ENCODE data around the gene MYH11. TPM values are rescaled to one million over a fixed set of nuclear protein-coding genes. Genes with fewer than 3 reads are reported as not detected.

The MYH11 gene
- total RNA-seq, 8 experiments from 2014 or later = 0.05 to 5.0 (median 1.7) TPM

GRCh38 chr16:15870011-15870410, 13.2 kb upstream of the MYH11 start:
- no peak for ATAC-seq (replicated peaks in 6 of 8)
- 94 to 100% (median 100%) methylated on average over 1 to 4 of the region's 5 CpGs; no CpG with 5 or more reads in 2 of the 10 experiments for WGBS, 10 experiments
- H3K4me1 ChIP-seq (replicated peaks in 1 of 2) = no peaks in the 10 kb centered on the region
- no peak overlapping the region for H3K27ac ChIP-seq
- in situ Hi-C loops (cut with MboI; ENCODE audit: low pct_unique_long_range_greater_than_20kb in 2 of 9, low sequenced_read_pairs in 9 of 9, unreplicated experiment in 9 of 9) = loop anchor here in 2 of 9 experiments (25.0 kb wide), 1 partner anchor 267 kb away; no protein-coding TSS in a partner anchor
- no peak overlapping the region for H3K4me3 ChIP-seq

GRCh38 chr16:15866451-15866850, 9.6 kb upstream of the MYH11 start:
- ATAC-seq (replicated peaks in 6 of 8) = no peak
- Histone ChIP-seq H3K4me1 (replicated peaks in 1 of 2) (no peaks in the 10 kb centered on the region), H3K4me3 (no peak overlapping the region), H3K27ac (no peak overlapping the region)
- in situ Hi-C loops (cut with MboI; ENCODE audit: low pct_unique_long_range_greater_than_20kb in 2 of 9, low sequenced_read_pairs in 9 of 9, unreplicated experiment in 9 of 9) = loop anchor here in 2 of 9 experiments (25.0 kb wide), 1 partner anchor 271 kb away; no protein-coding TSS in a partner anchor
- 36 to 100% (median 87%) methylated on average over 3 to 5 of the region's 5 CpGs for WGBS, 10 experiments

GRCh38 chr16:15865742-15866141, 8.9 kb upstream of the MYH11 start:
- Histone ChIP-seq H3K4me3 (no peak overlapping the region), H3K27ac (no peak overlapping the region), H3K4me1 (replicated peaks in 1 of 2) (no peaks in the 10 kb centered on the region)
- ATAC-seq (replicated peaks in 6 of 8) = no peak
- 46 to 100% (median 87%) methylated on average over 1 to 7 of the region's 7 CpGs for WGBS, 10 experiments
- in situ Hi-C loops (cut with MboI; ENCODE audit: low pct_unique_long_range_greater_than_20kb in 2 of 9, low sequenced_read_pairs in 9 of 9, unreplicated experiment in 9 of 9) = loop anchor here in 2 of 9 experiments (25.0 kb wide), 1 partner anchor 272 kb away; no protein-coding TSS in a partner anchor

- Histone ChIP-seq H3K4me1 (replicated peaks in 1 of 2) (no peaks in the 10 kb centered on the region), H3K4me3 (no peak overlapping the region), H3K27ac (no peak overlapping the region)
- 66 to 100% (median 97%) methylated on average over 2 to 5 of the region's 5 CpGs; no CpG with 5 or more reads in 5 of the 10 experiments for WGBS, 10 experiments
- in situ Hi-C loops (cut with MboI; ENCODE audit: low pct_unique_long_range_greater_than_20kb in 2 of 9, low sequenced_read_pairs in 9 of 9, unreplicated experiment in 9 of 9) = loop anchor here in 2 of 9 experiments (25.0 kb wide), 1 partner anchor 272 kb away; no protein-coding TSS in a partner anchor
- no peak for ATAC-seq (replicated peaks in 6 of 8)
These were observed 8.1 kb upstream of the MYH11 start for GRCh38 chr16:15864939-15865338.

- Histone ChIP-seq H3K27ac (no peak overlapping the region), H3K4me1 (replicated peaks in 1 of 2) (no peaks in the 10 kb centered on the region), H3K4me3 (no peak overlapping the region)
- WGBS, 10 experiments = 29 to 100% (median 100%) methylated on average over 1 to 3 of the region's 3 CpGs; no CpG with 5 or more reads in 3 of the 10 experiments
- no peak for ATAC-seq (replicated peaks in 6 of 8)
- in situ Hi-C loops (cut with MboI; ENCODE audit: low pct_unique_long_range_greater_than_20kb in 2 of 9, low sequenced_read_pairs in 9 of 9, unreplicated experiment in 9 of 9) = loop anchor here in 2 of 9 experiments (25.0 kb wide), 1 partner anchor 275 kb away; no protein-coding TSS in a partner anchor
These were observed 5.2 kb upstream of the MYH11 start for GRCh38 chr16:15861996-15862395.

- Histone ChIP-seq H3K4me3 (no peak overlapping the region), H3K4me1 (replicated peaks in 1 of 2) (no peaks in the 10 kb centered on the region), H3K27ac (no peak overlapping the region)
- WGBS, 10 experiments = 68 to 100% (median 81%) methylated on average over 1 to 10 of the region's 12 CpGs
- no peak for ATAC-seq (replicated peaks in 6 of 8)
- in situ Hi-C loops (cut with MboI; ENCODE audit: low pct_unique_long_range_greater_than_20kb in 2 of 9, low sequenced_read_pairs in 9 of 9, unreplicated experiment in 9 of 9) = loop anchor here in 2 of 9 experiments (25.0 kb wide), 1 partner anchor 278 kb away; no protein-coding TSS in a partner anchor
These were observed 2.3 kb upstream of the MYH11 start for GRCh38 chr16:15858921-15859668.

GRCh38 chr16:15857724-15858560, 1.1 kb upstream of the MYH11 start:
- peak in 7 of 8 experiments; percentile 33 to 76 (median 60) for ATAC-seq (replicated peaks in 6 of 8)
- 0 to 20% (median 4%) methylated on average over 1 to 12 of the region's 55 CpGs; no CpG with 5 or more reads in 3 of the 10 experiments for WGBS, 10 experiments
- H3K4me3 ChIP-seq = peak overlapping the region; percentile 17 to 25 (median 23)

GRCh38 chr16:15856182-15856581, 646 bp downstream of the MYH11 start:
- H3K4me1 ChIP-seq (replicated peaks in 1 of 2) = no peaks in the 10 kb centered on the region
- in situ Hi-C loops (cut with MboI; ENCODE audit: low pct_unique_long_range_greater_than_20kb in 2 of 9, low sequenced_read_pairs in 9 of 9, unreplicated experiment in 9 of 9) = loop anchor here in 2 of 9 experiments (25.0 kb wide), 1 partner anchor 281 kb away; no protein-coding TSS in a partner anchor
- no peak overlapping the region for H3K4me3 ChIP-seq
- 8 to 71% (median 60%) methylated on average over 1 to 2 of the region's 2 CpGs; no CpG with 5 or more reads in 3 of the 10 experiments for WGBS, 10 experiments
- H3K27ac ChIP-seq = no peak overlapping the region
- no peak for ATAC-seq (replicated peaks in 6 of 8)

More at GRCh38 chr16:15857724-15858560, 1.1 kb upstream of the MYH11 start:
- Histone ChIP-seq H3K4me1 (replicated peaks in 1 of 2) (no peaks in the 10 kb centered on the region), H3K27ac (no peak overlapping the region)
- in situ Hi-C loops (cut with MboI; ENCODE audit: low pct_unique_long_range_greater_than_20kb in 2 of 9, low sequenced_read_pairs in 9 of 9, unreplicated experiment in 9 of 9) = loop anchor here in 2 of 9 experiments (25.0 kb wide), 1 partner anchor 279 kb away; no protein-coding TSS in a partner anchor

- no peak for ATAC-seq (replicated peaks in 6 of 8)
- H3K4me1 ChIP-seq (replicated peaks in 1 of 2) = no peaks in the 10 kb centered on the region
- in situ Hi-C loops (cut with MboI; ENCODE audit: low pct_unique_long_range_greater_than_20kb in 2 of 9, low sequenced_read_pairs in 9 of 9, unreplicated experiment in 9 of 9) = loop anchor here in 2 of 9 experiments (25.0 kb wide), 1 partner anchor 282 kb away; no protein-coding TSS in a partner anchor
- H3K4me3 ChIP-seq = no peak overlapping the region
- no peak overlapping the region for H3K27ac ChIP-seq
- WGBS, 10 experiments = 0 to 91% (median 67%) methylated on average over 1 to 5 of the region's 5 CpGs; no CpG with 5 or more reads in 1 of the 10 experiments
These were observed 1.2 kb downstream of the MYH11 start for GRCh38 chr16:15855704-15856003.

GRCh38 chr16:15854906-15855703, 1.7 kb downstream of the MYH11 start:
- no peak for ATAC-seq (replicated peaks in 6 of 8)
- Histone ChIP-seq H3K4me1 (replicated peaks in 1 of 2) (no peaks in the 10 kb centered on the region), H3K4me3 (no peak overlapping the region), H3K27ac (no peak overlapping the region)
- in situ Hi-C loops (cut with MboI; ENCODE audit: low pct_unique_long_range_greater_than_20kb in 2 of 9, low sequenced_read_pairs in 9 of 9, unreplicated experiment in 9 of 9) = loop anchor here in 2 of 9 experiments (25.0 kb wide), 1 partner anchor 282 kb away; no protein-coding TSS in a partner anchor
- WGBS, 10 experiments = 24 to 85% (median 64%) methylated on average over 3 to 11 of the region's 15 CpGs; no CpG with 5 or more reads in 2 of the 10 experiments

GRCh38 chr16:15854061-15854460, 2.8 kb downstream of the MYH11 start:
- Histone ChIP-seq H3K27ac (no peak overlapping the region), H3K4me1 (replicated peaks in 1 of 2) (no peaks in the 10 kb centered on the region), H3K4me3 (no peak overlapping the region)
- ATAC-seq (replicated peaks in 6 of 8) = no peak
- in situ Hi-C loops (cut with MboI; ENCODE audit: low pct_unique_long_range_greater_than_20kb in 2 of 9, low sequenced_read_pairs in 9 of 9, unreplicated experiment in 9 of 9) = loop anchor here in 2 of 9 experiments (25.0 kb wide), 1 partner anchor 283 kb away; no protein-coding TSS in a partner anchor
- WGBS, 10 experiments = 13 to 100% (median 53%) methylated on average over 1 to 3 of the region's 3 CpGs; no CpG with 5 or more reads in 6 of the 10 experiments

- no peaks in the 10 kb centered on the region for H3K4me1 ChIP-seq (replicated peaks in 1 of 2)
- WGBS, 10 experiments = 17 to 82% (median 76%) methylated on average over 2 to 4 of the region's 4 CpGs; no CpG with 5 or more reads in 4 of the 10 experiments
- in situ Hi-C loops (cut with MboI; ENCODE audit: low pct_unique_long_range_greater_than_20kb in 2 of 9, low sequenced_read_pairs in 9 of 9, unreplicated experiment in 9 of 9) = loop anchor here in 2 of 9 experiments (25.0 kb wide), 1 partner anchor 284 kb away; no protein-coding TSS in a partner anchor
These were observed 3.8 kb downstream of the MYH11 start for GRCh38 chr16:15853021-15853420.

More at GRCh38 chr16:15853021-15853420, 3.8 kb downstream of the MYH11 start:
- H3K4me3 ChIP-seq = no peak overlapping the region
- H3K27ac ChIP-seq = no peak overlapping the region
- ATAC-seq (replicated peaks in 6 of 8) = no peak

All from motor neuron (in vitro differentiated cells).